GM19438 (cell line): ENCODE measurements around the gene AGBL4.
"Not testable (repeated sequence)": the region's sequence is repeated elsewhere in the genome, so short reads cannot be mapped to it uniquely, and the experiment has no call there.

ENCODE experiments used
- ATAC-seq: cut with Tn5 transposase; IDR thresholded peaks from one replicate; pipeline ENCODE4 v1.9.1; 2021; ENCODE audit warnings: low read depth; ENCODE audit not compliant: unreplicated experiment

AGBL4 gene

GRCh38 chr1:48526008-48526710, 1497.6 kb downstream of the AGBL4 start:
- ATAC-seq, result no peak

GRCh38 chr1:48524892-48525467, 1498.8 kb downstream of the AGBL4 start:
- ATAC-seq, result no peak

GRCh38 chr1:48523558-48523957, 1500.2 kb downstream of the AGBL4 start:
- no peak for ATAC-seq

- ATAC-seq, result not testable (repeated sequence)
Measured at GRCh38 chr1:48519896-48520295, 1503.9 kb downstream of the AGBL4 start.

- no peak for ATAC-seq
Measured at GRCh38 chr1:48506870-48507269, 1516.9 kb downstream of the AGBL4 start.

- no peak for ATAC-seq
Measured at GRCh38 chr1:48500541-48501450, 1523.0 kb downstream of the AGBL4 start.

GRCh38 chr1:48499211-48499735, 1524.5 kb downstream of the AGBL4 start:
- ATAC-seq, result no peak

GRCh38 chr1:48498096-48498791, 1525.5 kb downstream of the AGBL4 start:
- peak; percentile 77 for ATAC-seq

- ATAC-seq, result no peak
Measured at GRCh38 chr1:48495911-48496310, 1527.8 kb downstream of the AGBL4 start.

- no peak for ATAC-seq
Measured at GRCh38 chr1:48495166-48495565, 1528.6 kb downstream of the AGBL4 start.

- ATAC-seq, result no peak
Measured at GRCh38 chr1:48493970-48494769, 1529.6 kb downstream of the AGBL4 start.

- ATAC-seq, result no peak
Measured at GRCh38 chr1:48493041-48493440, 1530.7 kb downstream of the AGBL4 start.

- no peak for ATAC-seq
Measured at GRCh38 chr1:48492392-48492791, 1531.4 kb downstream of the AGBL4 start.

GRCh38 chr1:48488721-48489120, 1535.0 kb downstream of the AGBL4 start:
- no peak for ATAC-seq
